Neural cell (in vitro differentiated cells): ENCODE measurements around the gene MEA1.

Experiments
- CTCF ChIP-seq: fragments of 450-650 bp; IDR thresholded peaks from 2 replicates; pipeline ENCODE4 v1.5.1; 2014; ENCODE audit warnings: antibody characterized with exemption, mild to moderate bottlenecking, moderate library complexity; ENCODE audit not compliant: poor library complexity, severe bottlenecking
- EZH2 ChIP-seq: fragments of 200-600, 300-800 bp; shearing (Covaris generic), sonication (generic); IDR thresholded peaks from 2 replicates; pipeline ENCODE4 v1.6.1; 2014; ENCODE audit warnings: antibody characterized with exemption, low read length, borderline replicate concordance, mild to moderate bottlenecking; ENCODE audit not compliant: insufficient read depth, poor library complexity, severe bottlenecking
- POLR2AphosphoS5 ChIP-seq: IDR thresholded peaks from 2 replicates; pipeline ENCODE4 v1.6.1; 2012
- REST ChIP-seq: IDR thresholded peaks from 2 replicates; pipeline ENCODE4 v1.6.1; 2012; ENCODE audit warnings: borderline replicate concordance
- SMC3 ChIP-seq: fragments of 450-650 bp; conservative IDR thresholded peaks from 2 replicates; pipeline ENCODE4 v1.6.1; 2014; ENCODE audit warnings: antibody characterized with exemption, mild to moderate bottlenecking, moderate library complexity; ENCODE audit not compliant: poor library complexity
- TAF1 ChIP-seq: IDR thresholded peaks from 2 replicates; pipeline ENCODE4 v1.6.1; 2012; ENCODE audit warnings: low read depth

- no peak for TF ChIP-seq CTCF
- TF ChIP-seq TAF1 = no peak
- TF ChIP-seq POLR2AphosphoS5 = no peak
- no peak for TF ChIP-seq EZH2
- no peak for TF ChIP-seq SMC3
- TF ChIP-seq REST = no peak
Observed at GRCh38 chr6:43050981-43051380, 37.2 kb upstream of the MEA1 start.
